Astrocyte (in vitro differentiated cells and primary cell): Measurements from ENCODE around the gene ALB.

Experiments
- CTCF ChIP-seq: IDR thresholded peaks from 2 replicates; pipeline ENCODE4 v1.5.1; 2011; ENCODE audit warnings: low read depth, mild to moderate bottlenecking, inconsistent platforms, low read length, moderate library complexity; ENCODE audit not compliant: insufficient read depth
- EZH2 ChIP-seq: IDR thresholded peaks from 2 replicates; pipeline ENCODE4 v1.6.1; 2012; ENCODE audit warnings: mild to moderate bottlenecking, low read length, inconsistent platforms; ENCODE audit not compliant: insufficient read depth

- no peak for TF ChIP-seq CTCF
- no peak for TF ChIP-seq EZH2
These were observed 3.2 kb downstream of the ALB start for GRCh38 chr4:73407227-73407673.
